ENCODE data around the gene CFDP1. TPM values are rescaled to one million over a fixed set of nuclear protein-coding genes. Genes with fewer than 3 reads are reported as not detected.

CFDP1 gene
- total RNA-seq, 4 donors from 2014 or later, result 32.8 to 55.8 (median 45.7) TPM

- intact Hi-C loops (cut with DNase I), result no loop called here
- 7 to 9% methylated on average over 2 of the region's 2 CpGs for WGBS, 2 donors
- H3K4me3 ChIP-seq, result peak overlapping the region in 1 of 4 donors; percentile 76
These were observed 29.5 kb upstream of the CFDP1 start for GRCh38 chr16:75462806-75463205.

GRCh38 chr16:75461575-75461974 is 28.3 kb upstream of the CFDP1 start:
- DNase-seq, result no peak
- peaks cover 0 to 39% (median 11%) of the 10 kb centered on the region in 3 donors for H3K4me1 ChIP-seq

More at GRCh38 chr16:75462806-75463205, 29.5 kb upstream of the CFDP1 start:
- H3K27ac ChIP-seq, result no peak overlapping the region
- TF ChIP-seq CTCF (IDR thresholded peaks at IDR 0.05), result no peak
- no peak for TF ChIP-seq POLR2A (IDR thresholded peaks at IDR 0.05)
- H3K9me3 ChIP-seq, result no peaks in the 10 kb centered on the region
- no peaks in the 10 kb centered on the region for H3K27me3 ChIP-seq
- peaks cover 0 to 4% (median 0%) of the 10 kb centered on the region in 3 donors for H3K36me3 ChIP-seq
- DNase-seq, result no peak
- peaks cover 0 to 39% (median 11%) of the 10 kb centered on the region in 3 donors for H3K4me1 ChIP-seq

GRCh38 chr16:75460446-75460845 is 27.1 kb upstream of the CFDP1 start:
- Histone ChIP-seq H3K4me1 (peaks cover 0 to 47% (median 11%) of the 10 kb centered on the region in 3 donors), H3K4me3 (no peak overlapping the region), H3K36me3 (peaks cover 0 to 4% (median 0%) of the 10 kb centered on the region in 3 donors), H3K9me3 (no peaks in the 10 kb centered on the region), H3K27ac (no peak overlapping the region), H3K27me3 (no peaks in the 10 kb centered on the region)
- 11 to 56% methylated on average over 1 of the region's 1 CpG for WGBS, 2 donors
- intact Hi-C loops (cut with DNase I), result no loop called here
- DNase-seq, result no peak
- TF ChIP-seq POLR2A (IDR thresholded peaks at IDR 0.05) (no peak), CTCF (IDR thresholded peaks at IDR 0.05) (no peak)

More at GRCh38 chr16:75461575-75461974, 28.3 kb upstream of the CFDP1 start:
- WGBS, 2 donors, result 72 to 74% methylated on average over 2 of the region's 2 CpGs
- no peak overlapping the region for H3K4me3 ChIP-seq
- intact Hi-C loops (cut with DNase I), result no loop called here
- no peak overlapping the region for H3K27ac ChIP-seq
- H3K27me3 ChIP-seq, result no peaks in the 10 kb centered on the region
- no peak for TF ChIP-seq POLR2A (IDR thresholded peaks at IDR 0.05)
- no peak for TF ChIP-seq CTCF (IDR thresholded peaks at IDR 0.05)
- H3K36me3 ChIP-seq, result peaks cover 0 to 4% (median 0%) of the 10 kb centered on the region in 3 donors
- no peaks in the 10 kb centered on the region for H3K9me3 ChIP-seq

- Histone ChIP-seq H3K36me3 (peaks cover 0 to 4% (median 0%) of the 10 kb centered on the region in 3 donors), H3K4me3 (no peak overlapping the region), H3K27ac (no peak overlapping the region), H3K9me3 (no peaks in the 10 kb centered on the region), H3K4me1 (peaks cover 0 to 44% (median 11%) of the 10 kb centered on the region in 3 donors), H3K27me3 (no peaks in the 10 kb centered on the region)
- WGBS, 2 donors, result 93 to 95% methylated on average over 2 to 4 of the region's 4 CpGs
- no peak for DNase-seq
- TF ChIP-seq POLR2A (IDR thresholded peaks at IDR 0.05) (no peak), CTCF (IDR thresholded peaks at IDR 0.05) (no peak)
- intact Hi-C loops (cut with DNase I), result no loop called here
These were observed 26.4 kb upstream of the CFDP1 start for GRCh38 chr16:75459691-75460090.

- H3K27me3 ChIP-seq, result no peaks in the 10 kb centered on the region
- no peak overlapping the region for H3K4me3 ChIP-seq
- no peaks in the 10 kb centered on the region for H3K9me3 ChIP-seq
- H3K36me3 ChIP-seq, result peaks cover 0 to 4% (median 0%) of the 10 kb centered on the region in 3 donors
- no peak for DNase-seq
- 95 to 97% methylated on average over 2 of the region's 2 CpGs for WGBS, 2 donors
- no peak overlapping the region for H3K27ac ChIP-seq
- intact Hi-C loops (cut with DNase I), result no loop called here
- TF ChIP-seq POLR2A (IDR thresholded peaks at IDR 0.05), result no peak
- H3K4me1 ChIP-seq, result peaks cover 0 to 42% (median 11%) of the 10 kb centered on the region in 3 donors
These were observed 25.1 kb upstream of the CFDP1 start for GRCh38 chr16:75458439-75458838.

- H3K9me3 ChIP-seq, result no peaks in the 10 kb centered on the region
- H3K27ac ChIP-seq, result no peak overlapping the region
- no peak for DNase-seq
- H3K36me3 ChIP-seq, result peaks cover 0 to 4% (median 0%) of the 10 kb centered on the region in 3 donors
- WGBS, 2 donors, result 81 to 90% methylated on average over 4 of the region's 4 CpGs
- peaks cover 0 to 38% (median 10%) of the 10 kb centered on the region in 3 donors for H3K4me1 ChIP-seq
- no peaks in the 10 kb centered on the region for H3K27me3 ChIP-seq
- intact Hi-C loops (cut with DNase I), result no loop called here
- TF ChIP-seq CTCF (IDR thresholded peaks at IDR 0.05) (no peak), POLR2A (IDR thresholded peaks at IDR 0.05) (no peak)
- H3K4me3 ChIP-seq, result no peak overlapping the region
These were observed 24.7 kb upstream of the CFDP1 start for GRCh38 chr16:75458029-75458428.

All from esophagus squamous epithelium (tissue), 5 donors.